ENCODE data around the gene IGFBP6. TPM values are rescaled to one million over a fixed set of nuclear protein-coding genes. Genes with fewer than 3 reads are reported as not detected.

IGFBP6 gene
- total and polyA plus RNA-seq, 9 of the 15 experiments (the other 6 are each of a cell fraction or from before 2014, with no cell fraction given) = 0.15 to 1.4 (median 0.54) TPM

- DNase-seq (ENCODE audit: extremely low read depth in 1 of 4, low spot score in 3 of 4) = peak; percentile 80 to 85 (median 82)
- no peaks in the 10 kb centered on the region for H3K9me1 ChIP-seq (ENCODE audit: control insufficient read depth, insufficient read depth, low read length)
- POLR2A ChIA-PET = interaction anchor here (0.6 to 1.6 kb wide), 5 partner anchors 9 to 559 kb away, joined by 3 to 6 read pairs (median 3); partner anchors contain the start of gene PFDN5
- in situ Hi-C loops (cut with MboI) = no loop called here
- H3K36me3 ChIP-seq (ENCODE audit: control insufficient read depth, insufficient read depth, low read length) = peaks cover 16% of the 10 kb centered on the region; the same call in 2 of the 3 replicates
- H3K4me3 ChIP-seq = no peak overlapping the region
- peak overlapping the region; percentile 60 for H2AFZ ChIP-seq (ENCODE audit: low read depth, low read length)
- intact Hi-C loops (cut with micrococcal nuclease) = no loop called here
- no peaks in the 10 kb centered on the region for H3K9me3 ChIP-seq (replicated peaks; ENCODE audit: control insufficient read depth, insufficient read depth, low read depth, low read length)
- CTCF ChIA-PET (ENCODE audit: low intra/inter-chr PET ratio) = interaction anchor here (1.4 kb wide), 1 partner anchor 28 kb away, joined by 6 read pairs; no protein-coding TSS in a partner anchor
- no peaks in the 10 kb centered on the region for H4K20me1 ChIP-seq (replicated peaks; ENCODE audit: control insufficient read depth, insufficient read depth, low read length)
- no TSS peak for BruUV-seq (replicated peaks)
- FAIRE-seq = peak; percentile 96
- H3K4me2 ChIP-seq (ENCODE audit: insufficient read depth, low read length) = peak overlapping the region; percentile 49
- H3K27me3 ChIP-seq (ENCODE audit: control insufficient read depth in 2 of 2, insufficient read depth in 2 of 2, low read length in 2 of 2) = no peaks in the 10 kb centered on the region
- H3K27ac ChIP-seq (ENCODE audit: extremely low read depth, low read depth, low read length) = peak overlapping the region; percentile 44; the same call in 2 of the 3 replicates
- H3K4me1 ChIP-seq (replicated peaks in 1 of 2; ENCODE audit: control insufficient read depth in 2 of 2, insufficient read depth in 2 of 2, low read length in 2 of 2) = peaks cover 19 to 29% of the 10 kb centered on the region in 2 experiments
- no peaks in the 10 kb centered on the region for H3K79me2 ChIP-seq (ENCODE audit: control insufficient read depth, insufficient read depth, low read length)
- 45% methylated on average over 11 of the region's 11 CpGs for WGBS (ENCODE audit: insufficient coverage, low coverage, missing lambda C conversion rate)
- H3K9ac ChIP-seq (ENCODE audit: insufficient read depth in 1 of 2, low read depth in 2 of 2, low read length in 2 of 2) = peak overlapping the region; percentile 18 to 88
- ATAC-seq = peak; percentile 80
- no peak for TF ChIP-seq ZNF407 (IDR thresholded peaks at IDR 0.05; ENCODE audit: low read depth)
- no peak for TF ChIP-seq YY1 (IDR thresholded peaks at IDR 0.05; ENCODE audit: borderline replicate concordance in 1 of 3, control insufficient read depth in 1 of 3, extremely low read depth in 1 of 3, insufficient read depth in 3 of 3, insufficient read length in 1 of 3, insufficient replicate concordance in 2 of 3, low read depth in 1 of 3, low read length in 2 of 3)
- no peak for TF ChIP-seq RBM34 (IDR thresholded peaks at IDR 0.05; ENCODE audit: borderline replicate concordance, insufficient read depth, low read length)
- no peak for TF ChIP-seq ZBTB26 (CRISPR knock-in tag; IDR thresholded peaks at IDR 0.05)
- peak; percentile 12; the same call in 1 of the 2 replicates for TF ChIP-seq TAL1 (IDR thresholded peaks at IDR 0.05)
- no peak for TF ChIP-seq SIN3B (IDR thresholded peaks at IDR 0.05; ENCODE audit: low read depth)
- TF ChIP-seq RAD51 (IDR thresholded peaks at IDR 0.05; ENCODE audit: borderline replicate concordance, low read depth) = no peak
- no peak for TF ChIP-seq ZNF134 (CRISPR knock-in tag; conservative IDR thresholded peaks at IDR 0.05)
- no peak for TF ChIP-seq EHMT2 (IDR thresholded peaks at IDR 0.05)
- no peak for TF ChIP-seq SREBF1 (IDR thresholded peaks at IDR 0.05; ENCODE audit: borderline replicate concordance, low read depth, low read length)
- no peak for TF ChIP-seq TBL1XR1 (IDR thresholded peaks at IDR 0.05; ENCODE audit: low read length in 2 of 2)
Measured at GRCh38 chr12:53071591-53072551, 25.6 kb upstream of the IGFBP6 start.
